Measurements from ENCODE around the gene PPP2R5C.

The PPP2R5C gene

GRCh38 chr14:101760138-101761011 lies 1.1 kb upstream of the PPP2R5C start:
- ChIA-PET CTCF (interaction anchor here (1.1 to 2.3 kb wide), 4 partner anchors 11 to 201 kb away, joined by 3 to 15 read pairs (median 4); no protein-coding TSS in a partner anchor), POLR2A (interaction anchor here (0.6 to 1.4 kb wide), 3 partner anchors 29 to 1110 kb away, joined by 3 to 12 read pairs (median 5); no protein-coding TSS in a partner anchor)
- DNase-seq (ENCODE audit: extremely low spot score) = peak; percentile 98
- TF ChIP-seq CTCF (IDR thresholded peaks at IDR 0.05; ENCODE audit: control extremely low read depth, extremely low read depth, low read depth, missing control alignments) = no peak

- peak; percentile 48 for DNase-seq (ENCODE audit: extremely low spot score)
- CTCF ChIA-PET = interaction anchor here (1.5 to 2.0 kb wide), 3 partner anchors 9 to 63 kb away, joined by 5 to 13 read pairs (median 7); no protein-coding TSS in a partner anchor
These were observed 496 bp downstream of the PPP2R5C start for GRCh38 chr14:101761881-101762529.

GRCh38 chr14:101762530-101763101 lies 1.1 kb downstream of the PPP2R5C start:
- DNase-seq (ENCODE audit: extremely low spot score) = no peak
- CTCF ChIA-PET = interaction anchor here (1.5 to 2.0 kb wide), 3 partner anchors 9 to 62 kb away, joined by 5 to 13 read pairs (median 7); no protein-coding TSS in a partner anchor
- no peak for TF ChIP-seq CTCF (IDR thresholded peaks at IDR 0.05; ENCODE audit: control extremely low read depth, extremely low read depth, low read depth, missing control alignments)
- POLR2A ChIA-PET = no interaction called here

More at GRCh38 chr14:101761881-101762529, 496 bp downstream of the PPP2R5C start:
- POLR2A ChIA-PET = no interaction called here
- no peak for TF ChIP-seq CTCF (IDR thresholded peaks at IDR 0.05; ENCODE audit: control extremely low read depth, extremely low read depth, low read depth, missing control alignments)

- no peak for TF ChIP-seq CTCF (IDR thresholded peaks at IDR 0.05; ENCODE audit: control extremely low read depth, extremely low read depth, low read depth, missing control alignments)
- CTCF ChIA-PET = interaction anchor here (1.3 to 2.0 kb wide), 4 partner anchors 9 to 60 kb away, joined by 3 to 7 read pairs (median 6); no protein-coding TSS in a partner anchor
- DNase-seq (ENCODE audit: extremely low spot score) = no peak
- POLR2A ChIA-PET = interaction anchor here (0.7 kb wide), 1 partner anchor 201 kb away, joined by 3 read pairs; no protein-coding TSS in a partner anchor
These were observed 2.6 kb downstream of the PPP2R5C start for GRCh38 chr14:101763941-101764709.

- no peak for DNase-seq (ENCODE audit: extremely low spot score)
- POLR2A ChIA-PET = no interaction called here
- no peak for TF ChIP-seq CTCF (IDR thresholded peaks at IDR 0.05; ENCODE audit: control extremely low read depth, extremely low read depth, low read depth, missing control alignments)
- CTCF ChIA-PET = interaction anchor here (0.7 to 1.5 kb wide), 5 partner anchors 9 to 183 kb away, joined by 3 to 5 read pairs (median 4); no protein-coding TSS in a partner anchor
These were observed 6.3 kb downstream of the PPP2R5C start for GRCh38 chr14:101767618-101768362.

All from GM10248 (cell line).